Measurements from ENCODE around the gene TIPIN.

The TIPIN gene

DNA sequence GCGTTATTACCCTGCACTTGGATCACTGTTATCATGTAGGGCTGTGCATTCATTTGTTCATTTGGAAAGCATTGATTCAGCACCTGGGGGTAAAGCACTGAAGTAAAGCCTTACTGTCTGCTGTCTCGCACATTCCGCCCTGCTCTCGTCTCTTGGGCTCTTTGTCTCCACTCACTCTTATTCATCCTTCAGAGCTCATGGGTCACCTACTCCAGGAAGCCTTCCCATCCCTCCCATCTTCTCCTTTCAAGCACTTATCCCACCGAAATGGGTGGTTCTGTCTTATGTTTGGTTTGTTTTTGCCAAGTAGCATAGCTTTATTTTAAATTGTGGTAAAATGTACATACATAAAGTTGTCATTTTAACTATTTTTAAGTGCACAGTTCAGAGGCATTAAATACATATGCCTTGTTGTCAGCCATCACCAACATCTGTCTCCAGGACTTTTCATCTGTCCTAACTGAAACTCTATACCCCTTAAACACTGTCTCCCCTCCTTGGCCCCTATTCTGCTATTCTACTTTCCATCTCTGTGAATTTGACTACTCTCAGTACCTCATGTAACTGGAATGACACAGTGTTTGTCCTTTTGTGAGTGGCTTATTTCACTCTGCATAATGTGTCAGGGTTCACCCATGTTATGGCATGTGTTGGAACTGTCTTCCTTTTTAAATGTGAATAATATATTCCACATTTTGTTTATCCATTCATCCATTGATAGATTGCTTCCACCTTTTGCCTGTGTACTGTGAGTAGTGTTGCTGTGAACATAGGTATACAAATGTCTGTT lies 53.8 kb downstream of the TIPIN start:
- no peak for DNase-seq (ENCODE audit: low read depth, low spot score)

DNA sequence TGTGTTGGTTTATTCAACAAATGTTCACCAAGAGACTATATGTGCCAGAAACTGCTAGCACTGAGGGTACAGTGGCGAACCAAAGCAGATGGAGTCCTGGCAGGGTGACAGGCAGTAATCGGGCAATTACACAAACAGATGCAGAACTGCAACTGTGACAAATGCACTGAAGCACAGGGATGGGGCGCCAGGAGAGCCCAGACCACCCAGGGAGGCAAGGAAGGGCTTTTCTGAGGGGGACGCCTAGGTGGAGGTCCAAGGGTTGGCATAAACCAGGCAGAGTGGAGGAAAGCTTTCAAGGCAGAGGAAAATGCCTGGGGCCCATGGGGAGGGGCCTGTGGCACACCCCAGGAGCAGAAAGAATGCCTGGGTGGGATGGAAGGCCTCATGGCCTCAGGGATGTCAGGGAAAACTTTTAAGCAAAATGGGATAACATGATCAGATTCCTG lies 57.7 kb downstream of the TIPIN start:
- DNase-seq (ENCODE audit: low read depth, low spot score) = no peak

DNA sequence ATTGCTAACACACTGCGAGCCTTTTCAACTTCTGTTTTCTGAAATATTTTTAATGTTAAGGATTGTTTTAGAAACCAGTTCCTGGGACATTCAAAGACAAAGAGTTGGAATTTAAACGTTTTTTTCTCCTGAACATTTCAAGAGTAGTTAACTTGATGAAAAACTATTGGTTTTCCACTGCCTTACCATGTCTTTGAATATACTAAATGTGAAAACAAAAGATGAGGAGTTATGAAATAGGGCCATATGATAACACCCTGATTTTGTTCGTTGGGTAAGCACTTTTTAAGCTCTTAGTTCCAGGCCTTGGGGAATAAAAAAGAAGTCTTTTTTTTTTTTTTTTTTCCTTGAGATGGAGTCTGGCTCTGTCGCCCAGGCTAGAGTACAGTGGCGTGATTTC lies 60.3 kb downstream of the TIPIN start:
- no peak for DNase-seq (ENCODE audit: low read depth, low spot score)

DNA sequence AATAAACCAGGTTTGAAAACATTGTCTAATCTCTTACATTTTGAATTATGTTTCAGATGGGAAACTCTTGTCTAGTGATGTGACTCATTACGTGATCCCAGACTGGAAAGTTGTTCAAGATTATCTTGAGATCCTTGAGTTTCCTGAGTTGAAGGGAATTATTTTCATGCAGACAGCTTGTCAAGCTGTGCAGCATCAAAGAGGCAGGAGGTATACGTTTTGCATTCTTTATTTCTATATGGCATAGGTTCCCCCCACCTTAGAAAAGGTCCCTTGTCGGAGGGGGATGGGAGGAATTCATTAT lies 61.6 kb downstream of the TIPIN start:
- DNase-seq (ENCODE audit: low read depth, low spot score) = no peak

DNA sequence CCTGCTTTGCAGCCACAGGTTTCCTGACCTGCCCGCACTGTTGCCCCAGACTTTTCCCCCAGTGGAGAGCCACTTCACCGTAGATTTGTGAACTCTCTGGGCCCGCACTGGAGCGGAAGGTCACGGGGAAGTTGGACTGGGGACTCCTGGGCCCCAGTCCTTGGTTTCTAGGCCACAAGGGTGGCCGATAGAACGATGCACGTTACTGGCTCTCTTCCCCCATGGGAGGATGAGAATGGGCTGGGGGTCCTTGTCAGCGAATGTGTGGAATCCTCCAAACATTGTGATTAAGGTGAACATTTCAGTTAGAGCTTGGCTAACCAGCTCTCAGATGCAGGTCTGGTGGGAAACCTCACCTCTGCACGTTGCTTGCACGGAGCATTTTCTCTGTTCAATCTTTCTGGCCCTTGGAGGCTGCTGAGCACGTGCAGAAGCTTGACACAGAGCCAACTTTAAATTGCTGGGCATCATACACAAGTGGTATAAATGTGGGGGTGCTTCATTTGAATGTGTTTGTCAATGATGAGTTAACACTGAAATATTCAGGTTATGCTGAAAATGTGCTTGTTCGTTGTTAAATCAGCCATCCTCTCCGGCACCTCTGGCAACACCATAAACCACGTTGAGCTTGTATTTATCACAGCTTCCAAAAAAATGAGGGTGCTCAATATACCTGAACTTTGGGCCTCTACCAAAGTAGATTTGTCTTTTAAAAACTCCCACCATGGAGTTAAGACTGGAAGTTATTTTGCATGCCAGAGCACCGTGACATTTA lies 62.1 kb downstream of the TIPIN start:
- no peak for DNase-seq (ENCODE audit: low read depth, low spot score)

DNA sequence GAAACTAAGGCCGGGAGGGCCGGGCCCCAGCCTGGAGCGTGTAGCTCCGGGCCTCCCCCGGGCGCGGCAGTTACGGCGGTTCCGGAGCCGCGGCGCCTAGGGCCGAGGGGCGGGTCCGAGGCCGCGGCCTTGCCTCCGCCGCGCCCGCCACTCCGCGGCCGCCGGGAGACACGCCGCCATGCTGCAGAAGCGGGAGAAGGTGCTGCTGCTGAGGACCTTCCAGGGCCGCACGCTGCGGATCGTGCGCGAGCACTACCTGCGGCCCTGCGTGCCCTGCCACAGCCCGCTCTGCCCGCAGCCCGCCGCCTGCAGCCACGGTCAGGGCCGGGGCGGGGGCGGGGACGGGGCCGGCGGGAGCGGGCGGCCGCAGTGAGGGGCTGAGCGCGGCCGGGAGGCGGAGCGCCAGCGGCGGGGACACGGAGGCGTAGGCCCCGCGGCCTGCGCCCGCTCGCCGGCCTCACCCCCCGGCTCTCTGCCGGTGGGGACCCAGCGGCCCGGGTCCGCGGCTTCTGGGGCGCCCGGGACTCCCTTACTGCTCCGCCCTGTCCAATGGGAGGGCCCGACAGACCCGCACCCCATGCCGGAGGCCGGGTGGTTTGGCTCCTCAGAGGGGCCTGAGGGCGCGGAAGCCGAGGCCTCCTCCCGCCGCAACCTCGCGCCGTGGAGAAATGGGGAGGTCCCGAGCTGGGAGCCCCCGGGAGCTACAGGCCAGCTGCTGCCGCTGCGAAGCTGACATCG lies 62.9 kb downstream of the TIPIN start, which contains the start of gene DIS3L:
Gene DIS3L (plus strand): TSS at position 150 of the 738 bp plus-strand sequence. CDS start 29 bp downstream, at position 179.
- peak; percentile 8 for DNase-seq (ENCODE audit: low read depth, low spot score)

DNA sequence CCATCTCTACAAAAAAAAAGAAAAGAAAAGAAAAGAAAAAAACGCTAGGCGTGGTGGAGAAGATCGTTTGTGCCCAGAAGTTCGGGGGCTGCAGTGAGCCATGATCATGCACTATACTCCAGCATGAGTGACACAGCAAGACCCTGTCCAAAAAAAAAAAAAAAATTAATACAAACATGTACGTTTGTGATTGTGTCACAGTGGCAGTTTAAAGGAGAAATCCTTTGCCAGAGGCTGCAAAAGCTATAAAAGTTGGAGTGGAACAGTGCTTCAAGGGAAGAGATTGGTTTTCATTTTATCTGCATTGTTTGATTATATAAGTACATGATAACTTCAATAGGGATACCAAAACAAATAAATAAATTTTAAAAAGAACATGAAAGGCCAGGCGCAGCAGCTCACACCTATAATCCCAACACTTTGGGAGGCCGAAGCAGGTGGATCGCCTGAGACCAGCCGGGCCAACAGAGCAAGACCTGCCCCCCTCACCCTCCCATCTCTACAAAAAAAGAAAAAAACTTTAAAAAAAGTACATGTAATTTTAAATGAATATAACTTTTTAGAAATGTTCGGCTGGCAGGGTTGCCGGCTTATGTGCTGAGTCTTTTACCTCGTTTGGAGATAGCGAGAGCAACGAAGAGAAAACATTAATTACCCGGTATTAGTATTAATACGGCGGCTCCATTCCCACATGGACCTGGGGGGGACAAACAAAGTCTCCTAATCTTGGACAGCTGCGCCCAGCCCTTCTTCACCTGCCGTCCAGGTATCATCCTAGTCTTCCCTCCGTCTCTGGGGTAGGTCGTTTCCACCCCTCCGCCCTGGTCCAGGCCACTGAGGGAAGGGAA lies 63.7 kb downstream of the TIPIN start:
- DNase-seq (ENCODE audit: low read depth, low spot score) = no peak

DNA sequence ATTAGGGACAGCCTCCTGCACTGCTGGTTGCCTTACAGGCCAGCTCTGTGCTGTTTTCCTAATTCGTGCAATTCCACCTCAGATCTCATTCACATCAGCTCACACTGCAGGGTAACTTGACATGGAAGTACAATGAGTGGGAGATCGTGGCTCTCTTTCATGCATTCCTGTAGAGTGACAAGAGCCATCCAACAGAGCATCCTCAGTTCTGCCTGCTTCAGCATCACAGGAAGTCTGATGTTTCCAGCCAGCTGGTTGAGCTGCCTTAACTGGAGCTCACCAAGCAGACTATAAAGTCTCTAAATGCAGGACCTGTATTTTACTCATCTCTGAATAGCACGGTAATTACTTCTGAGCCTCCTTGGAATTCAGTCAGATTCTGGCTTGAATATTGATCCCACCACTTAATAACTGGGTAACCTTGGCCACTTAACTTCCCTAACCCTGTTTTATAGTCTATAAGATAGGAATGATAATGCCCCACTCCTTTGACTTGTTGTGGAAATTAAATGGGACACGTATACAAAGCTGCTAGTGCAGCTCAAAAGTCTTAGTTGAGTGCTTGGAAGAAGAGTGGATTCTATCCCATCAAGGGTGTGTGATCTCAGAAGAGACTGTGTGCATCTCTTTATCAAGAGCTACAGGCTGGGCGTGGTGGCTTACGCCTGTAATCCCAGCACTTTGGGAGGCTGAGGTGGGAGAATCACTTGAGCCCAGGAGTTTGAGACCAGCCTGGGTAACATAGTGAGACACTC lies 64.5 kb downstream of the TIPIN start:
- no peak for DNase-seq (ENCODE audit: low read depth, low spot score)

DNA sequence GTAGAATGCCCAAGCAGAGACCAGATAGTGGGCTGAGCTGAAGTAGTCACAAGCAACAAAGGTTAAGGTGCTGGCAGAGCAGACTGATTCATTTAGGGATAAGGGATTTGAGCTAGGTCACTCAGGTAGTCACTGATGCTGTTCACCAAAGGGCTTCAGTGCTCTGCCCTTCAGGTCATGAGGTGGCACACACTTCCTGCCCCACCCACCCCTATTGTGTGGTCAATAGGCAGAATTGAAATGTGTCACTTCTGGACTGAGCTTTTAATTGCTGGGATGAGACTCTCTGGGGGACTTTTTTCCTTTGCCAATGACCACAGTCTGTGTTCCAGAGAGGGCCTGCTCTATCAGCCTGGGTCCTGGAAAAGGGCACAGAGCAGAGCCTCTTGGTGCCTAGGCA lies 66.0 kb downstream of the TIPIN start:
- no peak for DNase-seq (ENCODE audit: low read depth, low spot score)

DNA sequence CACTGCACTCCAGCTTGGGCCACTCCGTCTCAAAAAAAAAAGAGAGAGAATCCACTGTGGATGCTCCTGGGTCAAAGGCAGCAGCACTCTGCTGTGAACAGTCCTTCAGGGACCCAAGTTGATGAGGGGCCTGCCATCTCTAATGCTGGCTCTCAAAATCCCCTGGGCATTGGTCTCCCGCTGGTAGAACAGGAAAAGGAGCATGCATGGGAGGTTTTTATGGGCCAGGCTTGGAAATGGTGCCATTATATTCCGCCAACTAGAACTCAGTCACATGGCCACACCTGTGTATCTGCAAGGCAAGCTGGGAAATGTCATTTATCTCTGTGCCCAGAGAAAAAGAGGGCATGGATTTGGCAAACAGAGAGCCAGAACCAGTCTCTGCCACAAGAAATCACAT lies 66.5 kb downstream of the TIPIN start:
- DNase-seq (ENCODE audit: low read depth, low spot score) = no peak

DNA sequence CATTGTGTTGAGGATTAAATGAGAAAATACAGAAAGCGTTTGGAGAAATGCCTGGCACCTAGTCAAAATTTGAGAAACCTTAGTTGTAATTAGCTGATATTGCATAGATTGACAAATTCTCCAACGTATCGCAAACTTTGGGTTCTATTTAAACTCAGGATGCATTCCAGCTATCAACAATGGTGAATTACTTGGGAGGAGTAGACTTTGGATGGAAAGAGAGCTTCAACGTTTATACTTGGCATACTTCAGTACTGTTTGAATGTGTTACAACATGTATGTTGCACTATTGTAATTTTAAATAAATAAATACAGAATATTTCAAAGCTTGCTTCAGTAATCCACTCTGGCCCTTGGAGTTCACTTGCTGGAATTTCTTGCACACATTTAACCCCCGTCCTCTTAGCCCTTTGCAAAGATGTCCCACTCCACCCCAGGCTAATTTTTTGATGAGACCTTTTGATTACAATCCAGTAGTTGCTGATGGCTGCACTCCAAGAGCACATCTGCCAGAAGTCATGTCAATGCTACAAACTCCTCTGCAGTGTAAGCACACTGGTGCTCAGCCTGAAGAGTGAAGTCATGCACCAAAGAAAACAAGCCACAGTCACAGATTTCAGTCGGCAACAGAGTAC lies 67.8 kb downstream of the TIPIN start:
- DNase-seq (ENCODE audit: low read depth, low spot score) = no peak

DNA sequence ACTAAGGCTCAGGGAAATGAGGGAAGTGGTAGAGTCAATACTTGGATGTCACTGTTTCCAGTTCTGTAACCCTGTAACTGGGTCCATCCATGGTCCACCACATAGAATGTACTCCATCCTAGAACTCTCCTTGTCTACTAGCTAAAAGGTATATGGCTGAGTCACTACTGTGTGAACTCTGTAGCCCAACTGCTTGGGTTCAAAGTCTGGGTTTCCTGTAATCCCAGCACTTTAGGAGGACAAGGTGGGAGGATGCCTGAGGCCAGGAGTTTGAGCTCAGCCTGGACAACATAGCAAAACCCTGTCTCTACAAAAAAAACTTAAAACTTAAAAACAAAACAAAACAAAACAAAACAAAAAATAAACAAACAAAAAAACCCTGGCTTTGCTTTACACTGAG lies 68.4 kb downstream of the TIPIN start:
- no peak for DNase-seq (ENCODE audit: low read depth, low spot score)

DNA sequence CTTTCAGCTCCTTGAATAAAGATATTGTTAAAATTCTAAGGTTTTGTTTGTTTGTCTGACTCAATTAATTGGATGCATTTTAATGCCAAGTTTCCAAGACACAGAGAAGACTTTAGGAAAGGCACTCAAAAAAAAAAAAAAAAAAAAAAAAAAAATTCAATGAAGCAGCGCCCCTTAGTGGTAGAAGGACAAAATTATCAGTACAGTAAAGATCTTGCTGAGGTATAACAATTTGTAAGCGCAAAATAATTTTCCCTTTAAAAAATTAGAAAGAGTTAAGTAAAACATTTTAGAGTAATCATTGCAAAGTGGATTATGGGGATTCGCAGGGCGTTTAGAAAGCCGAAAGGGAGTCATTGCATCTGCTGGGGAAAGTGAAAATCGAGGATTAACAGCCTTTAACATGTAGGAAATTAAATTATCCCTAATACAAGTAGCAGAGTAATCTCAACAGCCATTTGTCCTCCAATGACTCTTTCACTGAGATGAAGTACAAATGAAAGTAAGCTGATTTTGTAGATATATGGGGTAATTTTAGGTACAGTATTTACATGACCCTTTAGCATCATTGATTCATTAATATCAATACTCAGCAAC lies 68.9 kb downstream of the TIPIN start:
- DNase-seq (ENCODE audit: low read depth, low spot score) = no peak

Measured in activated naive CD8-positive, alpha-beta T cell treated with anti-CD3 and anti-CD28 coated beads, Interleukin-2, amount 50 U/mL, for 16 hours (primary cell).